GM19035 (cell line): ENCODE data around the gene TBC1D1.

Source experiments
- ATAC-seq: cut with Tn5 transposase; IDR thresholded peaks from one replicate; pipeline ENCODE4 v1.9.1; 2021; ENCODE audit not compliant: unreplicated experiment

Gene TBC1D1

GRCh38 chr4:37890801-37891259 is at the start of gene TBC1D1:
TBC1D1 (plus strand) TSS chr4:37891084; CDS start chr4:37902096, 11,012 bp downstream.
- peak; percentile 30 for ATAC-seq

GRCh38 chr4:37844204-37844603 is 46.7 kb upstream of the TBC1D1 start:
- ATAC-seq, result no peak

- no peak for ATAC-seq
These were observed 45.7 kb upstream of the TBC1D1 start for GRCh38 chr4:37845201-37845600.

- ATAC-seq, result no peak
These were observed 43.5 kb upstream of the TBC1D1 start for GRCh38 chr4:37847311-37847884.

GRCh38 chr4:37852376-37852775 is 38.5 kb upstream of the TBC1D1 start:
- ATAC-seq, result no peak

- no peak for ATAC-seq
These were observed 32.8 kb upstream of the TBC1D1 start for GRCh38 chr4:37858112-37858511.

- no peak for ATAC-seq
These were observed 32.0 kb upstream of the TBC1D1 start for GRCh38 chr4:37858872-37859271.

GRCh38 chr4:37860266-37860665 is 30.6 kb upstream of the TBC1D1 start:
- no peak for ATAC-seq

GRCh38 chr4:37862961-37863360 is 27.9 kb upstream of the TBC1D1 start:
- no peak for ATAC-seq

GRCh38 chr4:37864786-37865185 is 26.1 kb upstream of the TBC1D1 start:
- no peak for ATAC-seq

- no peak for ATAC-seq
These were observed 25.4 kb upstream of the TBC1D1 start for GRCh38 chr4:37865450-37865849.

- ATAC-seq, result no peak
These were observed 23.8 kb upstream of the TBC1D1 start for GRCh38 chr4:37867102-37867501.

GRCh38 chr4:37868238-37868637 is 22.6 kb upstream of the TBC1D1 start:
- no peak for ATAC-seq

- no peak for ATAC-seq
These were observed 18.4 kb upstream of the TBC1D1 start for GRCh38 chr4:37872310-37872988.

- ATAC-seq, result no peak
These were observed 17.5 kb upstream of the TBC1D1 start for GRCh38 chr4:37873386-37873785.

GRCh38 chr4:37876156-37876555 is 14.7 kb upstream of the TBC1D1 start:
- no peak for ATAC-seq

- no peak for ATAC-seq
These were observed 11.5 kb upstream of the TBC1D1 start for GRCh38 chr4:37879365-37879764.

- ATAC-seq, result no peak
These were observed 9.1 kb upstream of the TBC1D1 start for GRCh38 chr4:37881811-37882210.

GRCh38 chr4:37882665-37883296 is 8.1 kb upstream of the TBC1D1 start:
- ATAC-seq, result no peak

GRCh38 chr4:37884855-37885487 is 5.9 kb upstream of the TBC1D1 start:
- no peak for ATAC-seq

- ATAC-seq, result no peak
These were observed 5.4 kb upstream of the TBC1D1 start for GRCh38 chr4:37885496-37885895.
